ENCODE results near the gene SP6.

DNA sequence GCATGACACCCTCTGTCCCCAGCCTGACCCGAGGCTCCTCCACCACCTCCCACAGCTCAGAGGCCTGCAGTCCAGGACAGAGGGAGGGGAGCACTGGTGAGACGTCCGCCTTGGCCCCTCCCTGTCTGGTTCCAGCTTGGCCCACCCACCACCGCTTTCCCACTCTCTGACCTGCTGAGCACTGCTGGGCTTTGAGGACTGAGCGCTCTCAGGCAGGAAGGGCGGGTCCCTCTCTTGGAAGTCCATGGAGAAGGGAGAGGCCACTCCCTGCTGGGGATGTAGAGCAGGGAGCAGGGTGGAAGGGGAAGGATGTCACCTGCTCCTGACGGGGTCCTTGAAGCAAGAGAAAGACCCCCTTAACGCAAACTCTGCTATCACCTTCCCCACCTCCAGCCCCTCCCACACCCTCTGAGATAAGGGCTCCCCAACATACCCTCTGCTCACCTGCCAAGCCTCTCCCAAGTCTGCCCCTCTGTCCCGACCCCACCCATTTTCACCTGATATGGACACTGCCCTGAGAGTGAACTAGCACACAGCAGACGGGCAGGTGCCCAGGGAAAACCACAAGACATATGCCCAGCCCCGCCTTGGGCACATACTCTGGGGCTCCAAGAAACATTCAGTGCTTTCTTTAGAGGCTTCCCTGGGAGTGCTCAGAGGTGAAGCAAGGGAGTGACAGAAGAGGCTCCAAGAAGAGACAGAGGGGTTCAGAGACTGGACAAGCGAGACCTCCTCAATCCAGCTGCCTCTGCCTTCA, 30.8 kb downstream of the SP6 start:
- TF ChIP-seq, protein P1, sequence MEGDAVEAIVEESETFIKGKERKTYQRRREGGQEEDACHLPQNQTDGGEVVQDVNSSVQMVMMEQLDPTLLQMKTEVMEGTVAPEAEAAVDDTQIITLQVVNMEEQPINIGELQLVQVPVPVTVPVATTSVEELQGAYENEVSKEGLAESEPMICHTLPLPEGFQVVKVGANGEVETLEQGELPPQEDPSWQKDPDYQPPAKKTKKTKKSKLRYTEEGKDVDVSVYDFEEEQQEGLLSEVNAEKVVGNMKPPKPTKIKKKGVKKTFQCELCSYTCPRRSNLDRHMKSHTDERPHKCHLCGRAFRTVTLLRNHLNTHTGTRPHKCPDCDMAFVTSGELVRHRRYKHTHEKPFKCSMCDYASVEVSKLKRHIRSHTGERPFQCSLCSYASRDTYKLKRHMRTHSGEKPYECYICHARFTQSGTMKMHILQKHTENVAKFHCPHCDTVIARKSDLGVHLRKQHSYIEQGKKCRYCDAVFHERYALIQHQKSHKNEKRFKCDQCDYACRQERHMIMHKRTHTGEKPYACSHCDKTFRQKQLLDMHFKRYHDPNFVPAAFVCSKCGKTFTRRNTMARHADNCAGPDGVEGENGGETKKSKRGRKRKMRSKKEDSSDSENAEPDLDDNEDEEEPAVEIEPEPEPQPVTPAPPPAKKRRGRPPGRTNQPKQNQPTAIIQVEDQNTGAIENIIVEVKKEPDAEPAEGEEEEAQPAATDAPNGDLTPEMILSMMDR (conservative IDR thresholded peaks at IDR 0.05) = no peak
- no peak for TF ChIP-seq ZFX (IDR thresholded peaks at IDR 0.05)
